Measurements from ENCODE around the gene FARP1.
"Not testable (repeated sequence)": the region's sequence is repeated elsewhere in the genome, so short reads cannot be mapped to it uniquely, and the experiment has no call there.

FARP1 gene

DNA sequence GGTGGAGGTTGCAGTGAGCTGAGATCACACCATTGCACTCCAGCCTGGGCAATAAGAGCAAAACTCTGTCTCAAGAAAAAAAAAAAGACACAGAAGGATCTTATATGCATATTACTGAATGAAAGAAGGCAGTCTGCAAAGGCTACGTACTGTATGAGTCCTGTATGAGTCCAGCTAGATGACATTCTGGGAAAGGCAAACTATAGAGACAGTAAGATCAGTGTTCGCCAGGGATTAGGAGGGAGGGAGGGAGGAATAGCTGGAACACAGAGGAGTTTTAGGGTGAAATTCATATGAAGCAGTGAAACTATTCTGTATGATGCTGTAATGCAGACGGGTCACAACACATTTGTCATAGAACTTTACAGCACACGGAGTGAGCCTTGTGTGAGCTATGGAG is 200.1 kb downstream of the FARP1 start:
- DNase-seq: no peak

DNA sequence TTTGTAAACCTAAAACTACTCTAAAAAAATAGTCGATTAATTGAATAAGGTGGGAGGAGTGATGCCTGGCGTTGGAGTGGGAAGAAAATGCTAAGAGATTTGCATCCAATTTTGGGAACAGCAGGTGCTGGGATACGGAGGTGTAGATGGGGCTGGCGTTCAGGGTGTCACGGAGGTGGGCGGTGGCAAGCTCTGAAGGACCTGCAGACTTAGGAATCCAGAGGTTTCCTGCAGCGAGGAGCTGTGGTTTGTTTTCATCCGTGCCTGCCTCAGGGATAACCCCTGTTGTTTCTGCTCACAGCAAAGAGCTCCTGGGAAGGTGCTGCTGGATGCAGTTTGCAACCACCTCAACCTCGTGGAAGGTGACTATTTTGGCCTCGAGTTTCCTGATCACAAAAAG is 200.6 kb downstream of the FARP1 start:
- DNase-seq: no peak

DNA sequence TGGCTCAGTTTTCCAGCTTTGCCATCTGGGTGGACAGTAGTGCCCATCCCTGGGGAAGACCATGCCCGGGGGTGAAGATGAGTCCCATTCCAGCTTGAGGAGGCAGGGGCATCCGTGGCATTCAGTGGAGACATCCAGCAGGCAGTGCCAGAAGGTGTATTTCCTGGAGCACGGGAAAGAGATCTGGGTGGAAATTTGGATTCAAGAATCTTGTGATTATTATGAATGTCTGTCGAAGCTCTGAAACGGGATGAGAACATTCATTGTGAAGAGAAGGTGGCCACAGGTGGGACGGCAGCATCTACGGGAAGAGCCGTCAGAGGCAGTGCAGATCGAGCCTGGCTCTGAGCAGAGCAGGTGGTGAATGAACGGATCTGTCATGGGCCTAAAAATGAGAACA is 201.5 kb downstream of the FARP1 start:
- no peak for DNase-seq

DNA sequence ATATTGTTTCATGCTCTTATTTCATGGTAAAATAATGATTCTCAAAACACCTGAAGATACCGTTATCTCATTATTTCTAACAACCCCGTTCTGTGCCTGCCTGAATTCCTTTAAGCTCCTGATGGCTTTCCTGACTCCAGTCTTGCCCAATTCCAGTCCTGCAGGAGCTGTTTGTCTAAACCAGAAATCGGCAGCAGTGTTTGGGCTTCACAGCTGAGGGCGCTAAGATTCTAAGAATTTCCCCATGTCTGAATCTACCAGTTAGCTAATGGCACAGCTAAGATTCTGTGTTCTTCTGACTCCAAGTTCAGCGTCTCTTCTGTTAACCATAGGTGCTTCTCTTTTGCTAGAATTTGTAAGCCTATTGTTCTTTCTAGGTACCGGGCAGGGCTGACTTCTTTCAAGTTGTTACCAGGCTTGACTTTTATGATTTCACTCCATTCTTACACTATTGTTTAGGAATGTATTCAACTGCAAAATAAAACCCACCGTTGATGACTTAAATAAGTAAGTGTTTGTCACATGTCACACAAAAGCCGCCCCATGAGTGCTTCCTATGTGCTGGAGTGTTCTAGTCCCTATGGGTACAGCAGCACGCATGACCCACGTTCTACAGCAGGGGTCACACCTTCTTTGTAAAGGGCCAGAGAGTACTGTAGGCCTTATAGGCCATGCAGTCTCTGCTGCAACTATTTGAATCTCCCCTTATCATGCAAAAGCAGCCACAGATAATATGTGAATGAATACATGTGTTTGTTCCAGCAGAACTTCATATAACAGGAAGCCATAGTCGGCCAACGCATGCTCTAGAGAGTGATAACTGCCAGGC is 202.4 kb downstream of the FARP1 start:
- no peak for DNase-seq

DNA sequence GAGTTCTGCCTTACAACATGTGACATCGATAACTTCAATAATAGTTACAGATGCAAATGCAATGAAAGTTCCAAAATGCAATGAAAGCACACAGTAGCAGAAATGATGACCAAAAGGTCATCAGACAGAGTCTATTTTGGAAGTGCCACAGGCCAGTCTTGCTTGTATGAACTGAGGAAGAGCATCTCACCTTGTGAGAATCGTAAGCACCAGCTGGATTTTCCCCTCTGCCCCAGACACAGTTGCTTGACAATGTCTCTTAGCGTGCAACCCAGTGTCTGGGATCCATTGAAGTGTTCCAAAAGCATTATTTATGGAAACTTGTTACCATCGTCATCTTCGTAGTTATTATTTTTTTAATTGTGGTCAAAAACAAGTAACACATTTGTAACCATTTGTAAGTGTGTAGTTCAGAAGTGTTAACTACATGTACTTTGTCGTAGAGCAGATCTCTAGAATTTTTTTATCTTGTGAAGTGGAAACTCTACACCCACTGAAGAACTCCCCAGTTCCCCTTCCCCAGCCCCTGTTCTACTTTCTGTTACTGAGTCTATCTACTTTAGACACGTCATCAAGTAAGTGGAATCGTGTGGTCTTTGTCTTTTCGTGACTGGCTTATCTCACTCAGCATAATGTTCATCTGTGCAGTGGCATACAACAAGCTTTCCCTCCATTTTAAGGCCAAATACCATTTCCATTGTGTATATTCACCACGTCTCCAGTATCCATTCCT is 204.2 kb downstream of the FARP1 start:
- no peak for DNase-seq

DNA sequence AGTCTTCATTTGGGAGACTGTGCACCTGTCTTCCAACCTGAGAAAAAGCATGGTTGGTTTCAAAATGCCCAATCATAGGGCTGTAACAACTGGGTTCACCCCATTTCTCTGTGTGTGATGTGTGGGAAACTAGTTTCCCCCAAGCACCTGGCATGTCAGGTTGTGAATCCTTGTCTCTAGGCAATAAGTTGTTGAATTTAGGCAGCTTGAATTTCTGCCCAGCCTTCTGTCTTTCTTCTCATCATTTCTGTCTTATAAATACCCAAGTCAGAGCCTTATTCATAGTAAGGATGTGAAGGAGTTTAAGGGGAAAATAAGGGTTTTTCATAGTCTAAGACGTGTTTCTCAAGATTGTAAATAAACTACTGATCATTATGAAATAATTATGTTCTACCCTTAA is 204.9 kb downstream of the FARP1 start:
- no peak for DNase-seq

DNA sequence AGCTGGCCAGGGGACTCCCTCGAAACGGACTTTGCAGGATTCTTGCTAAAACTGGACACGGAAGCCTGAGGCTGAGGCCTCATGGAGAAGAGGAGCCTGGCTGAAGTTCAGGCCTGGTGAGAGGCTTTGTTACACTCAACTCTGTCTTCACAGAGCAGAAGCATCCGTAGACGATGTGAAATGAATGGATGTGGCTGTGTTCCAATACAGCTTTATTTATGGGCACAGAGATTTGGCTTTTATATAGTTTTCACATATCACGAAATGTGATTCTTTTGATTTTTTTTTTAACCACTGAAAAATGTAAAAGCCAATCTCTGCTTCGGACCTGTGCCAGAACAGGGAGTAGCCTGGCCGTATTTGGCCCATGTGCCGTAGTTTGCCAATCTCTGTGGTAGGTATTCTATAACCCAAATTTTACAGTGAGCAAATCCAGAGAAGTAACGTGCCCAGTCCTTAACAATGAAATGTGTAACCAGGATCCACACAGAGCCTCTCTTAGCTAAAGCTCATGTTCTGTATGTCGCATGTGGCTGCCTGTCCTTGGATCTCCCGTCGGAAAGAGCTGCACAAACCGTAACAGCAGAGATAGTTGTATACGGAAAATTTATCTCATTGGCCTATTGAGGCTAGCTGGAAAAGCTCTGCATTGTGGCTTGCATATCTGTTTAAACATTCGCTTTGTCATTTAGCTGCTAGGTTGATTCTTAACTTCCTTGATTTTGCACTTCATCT is 205.7 kb downstream of the FARP1 start:
- no peak for DNase-seq

DNA sequence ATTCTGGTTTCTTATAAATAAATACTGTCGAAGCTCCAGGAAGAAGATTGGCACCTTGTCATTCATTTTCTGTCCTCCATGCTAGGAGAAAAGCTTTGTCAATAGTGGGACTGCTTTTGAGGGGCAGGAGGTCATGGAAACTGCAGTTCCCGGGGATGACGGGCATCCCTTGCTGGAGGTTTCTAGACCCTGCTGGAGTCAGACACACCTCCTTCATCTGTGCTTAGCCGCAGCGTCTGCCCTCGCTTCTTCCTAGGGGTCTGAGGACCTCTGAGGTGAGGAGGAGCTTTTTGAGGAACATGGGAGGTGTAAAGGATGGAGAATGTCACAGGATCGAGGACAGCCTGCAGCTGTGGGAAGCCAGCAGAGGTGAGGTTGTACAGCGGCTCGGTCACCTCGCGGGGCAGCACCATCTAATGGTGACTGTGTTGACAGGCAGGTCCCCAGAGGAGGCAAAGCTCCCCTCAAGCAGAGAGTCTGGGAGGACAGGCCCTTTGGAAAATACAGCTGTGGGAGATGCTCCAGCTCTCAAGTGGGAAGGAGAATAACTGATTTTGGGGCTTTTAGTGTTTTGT is 206.9 kb downstream of the FARP1 start:
- DNase-seq: no peak

DNA sequence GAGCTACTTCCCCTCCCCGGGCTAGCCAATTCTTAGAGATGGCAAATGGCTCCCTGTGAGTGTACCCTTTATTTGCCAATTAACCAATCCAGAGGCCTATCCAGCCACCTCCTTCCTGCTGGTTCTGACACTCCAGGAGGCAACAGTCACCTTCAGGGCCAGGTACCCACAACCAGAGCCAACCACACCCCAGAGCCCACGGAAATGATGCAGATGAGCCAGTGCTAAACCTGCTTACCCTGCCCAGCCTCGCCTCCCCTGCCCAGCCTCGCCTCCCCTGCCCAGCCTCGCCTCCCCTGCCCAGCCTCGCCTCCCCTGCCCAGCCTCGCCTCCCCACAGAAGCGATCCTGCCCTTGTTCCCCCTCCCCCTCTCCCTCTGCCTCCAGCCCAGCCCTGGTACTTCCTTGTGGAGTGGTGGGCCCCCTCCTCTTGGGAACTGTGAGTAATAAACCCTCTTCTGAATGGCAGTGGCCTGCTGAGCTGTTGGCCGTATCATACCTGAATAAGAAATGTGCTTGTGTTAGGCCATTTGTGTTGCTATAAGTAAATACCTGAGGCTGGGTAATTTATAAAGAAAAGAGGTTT is 207.9 kb downstream of the FARP1 start:
- DNase-seq: no peak

DNA sequence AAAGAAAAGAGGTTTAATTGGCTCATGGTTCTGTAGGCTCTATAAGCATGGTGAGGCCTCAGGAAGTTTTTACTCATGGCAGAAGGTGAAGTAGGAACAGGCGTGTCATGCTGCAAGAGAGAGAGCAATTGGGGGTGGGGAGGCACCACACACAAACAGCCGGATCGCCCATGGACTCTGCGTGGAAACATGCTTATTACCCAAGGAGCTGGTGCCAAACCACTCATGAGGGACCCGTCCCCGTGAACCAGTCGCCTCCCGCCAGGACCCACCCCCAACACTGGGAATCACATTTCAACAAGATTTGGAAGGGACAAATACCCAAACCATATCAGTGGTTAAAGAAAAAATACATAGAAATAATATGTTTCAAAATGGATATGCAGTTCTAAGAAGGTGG is 208.7 kb downstream of the FARP1 start:
- DNase-seq: no peak

DNA sequence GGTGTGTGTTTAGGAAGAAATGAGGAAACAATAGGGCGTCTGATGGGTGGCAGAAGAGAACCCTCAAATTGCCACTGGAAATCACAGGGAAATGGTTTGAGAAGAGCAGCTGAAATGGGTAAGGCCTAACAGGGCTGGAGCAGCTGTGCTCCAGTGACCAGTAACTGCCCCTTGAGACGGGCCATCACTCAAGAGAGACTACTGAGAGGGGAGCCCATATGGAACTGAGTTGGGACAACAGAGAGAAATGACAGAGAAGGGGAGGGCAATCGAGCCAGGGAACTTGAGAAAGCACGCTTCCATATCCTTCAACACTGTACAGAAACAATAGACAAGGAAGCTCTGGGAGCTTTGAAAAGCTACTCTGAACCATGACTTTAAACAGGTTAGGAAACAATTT is 209.3 kb downstream of the FARP1 start:
- no peak for DNase-seq

DNA sequence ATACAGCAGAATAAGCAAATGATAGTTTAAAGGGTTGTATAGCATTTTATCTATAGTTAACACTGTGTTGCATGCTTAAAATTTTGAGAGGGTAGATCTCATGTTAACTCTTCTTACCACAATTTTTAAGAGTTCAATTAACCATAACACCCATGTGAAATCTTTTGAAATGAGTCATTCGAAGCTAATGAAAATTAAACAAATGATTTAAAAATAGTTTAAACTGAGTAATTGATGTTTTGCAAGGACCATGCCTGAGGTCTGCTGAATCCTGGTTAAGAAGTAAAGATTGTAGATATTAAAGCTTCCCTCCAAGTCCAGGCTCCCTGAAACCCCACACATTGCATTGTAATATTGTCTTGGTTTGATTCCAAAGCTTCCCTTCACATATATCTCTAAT is 210.9 kb downstream of the FARP1 start:
- DNase-seq: no peak

DNA sequence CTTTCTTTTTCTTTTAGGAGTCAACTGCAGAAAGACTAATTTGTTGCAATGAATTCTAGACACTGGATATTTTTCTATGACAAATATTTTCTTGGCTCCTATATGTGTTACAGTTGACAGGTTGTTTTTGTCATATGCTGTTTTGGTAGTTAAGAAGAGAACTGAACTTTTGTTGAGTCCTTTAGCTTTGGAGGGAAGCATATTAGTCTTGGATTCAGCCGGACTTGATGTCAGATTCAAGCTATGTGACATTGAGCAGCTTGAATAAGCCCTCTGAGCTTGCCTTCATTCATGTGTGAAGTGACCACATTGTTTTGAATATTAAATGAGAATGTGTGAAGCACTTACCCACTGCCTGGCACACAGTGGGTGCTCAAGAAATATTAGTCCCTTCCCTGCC is 216.0 kb downstream of the FARP1 start:
- no peak for DNase-seq

DNA sequence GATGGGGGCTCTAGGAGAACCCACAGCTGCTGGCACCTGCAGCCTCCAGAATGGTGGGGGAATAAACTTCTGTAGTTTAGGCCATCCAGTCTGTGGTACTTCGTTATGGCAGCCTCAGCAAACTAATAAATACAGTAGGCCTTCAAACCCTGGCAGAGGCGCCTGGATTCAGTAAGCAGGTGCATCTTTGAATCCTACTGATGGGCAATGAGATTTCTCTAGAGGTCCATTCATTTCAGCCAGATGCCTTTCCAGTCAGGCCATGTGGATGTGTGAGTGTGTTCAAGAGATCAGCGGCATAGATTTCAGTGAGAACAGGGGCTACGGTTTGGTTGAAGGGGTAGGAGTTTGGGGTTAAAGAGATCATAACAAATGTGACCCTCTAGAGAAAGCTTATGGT is 217.7 kb downstream of the FARP1 start:
- no peak for DNase-seq

DNA sequence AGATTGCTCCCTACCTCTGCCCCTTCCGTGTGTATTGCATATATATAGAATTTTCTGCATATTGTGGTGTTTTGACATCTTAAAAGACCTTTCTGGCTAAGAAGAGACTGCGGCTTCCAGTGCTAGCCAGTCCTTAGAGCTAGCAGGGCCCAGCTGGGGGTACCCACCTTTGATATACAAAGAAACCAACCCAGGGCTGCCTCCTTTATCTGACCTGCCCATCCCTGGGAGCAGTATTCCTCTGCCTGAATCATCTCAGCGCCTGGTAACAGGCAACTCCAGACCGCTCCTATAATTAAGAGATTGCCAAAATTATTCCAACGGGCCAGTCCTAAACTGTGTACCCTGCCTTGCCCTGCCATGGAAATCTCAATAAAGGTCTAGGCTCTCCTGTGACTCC is 220.4 kb downstream of the FARP1 start:
- no peak for DNase-seq

DNA sequence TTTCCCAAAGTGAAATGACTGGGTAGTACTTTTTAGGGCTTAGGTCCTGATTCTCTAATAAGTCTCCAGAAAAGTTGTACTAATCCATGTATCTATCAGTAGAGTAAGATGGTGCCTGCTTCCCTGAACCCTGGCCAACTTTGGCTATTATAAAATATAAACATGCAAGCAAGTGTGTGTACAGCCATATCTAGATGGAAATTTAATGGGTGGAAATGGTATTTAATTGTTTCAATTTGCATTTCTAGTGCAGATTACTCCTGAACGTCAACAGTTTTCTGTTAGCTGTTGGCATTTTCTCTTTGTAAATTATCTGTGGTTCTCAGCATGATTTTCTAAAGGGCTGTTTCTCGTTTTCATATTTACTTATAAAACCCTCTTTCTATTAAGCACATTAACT is 221.3 kb downstream of the FARP1 start:
- no peak for DNase-seq

DNA sequence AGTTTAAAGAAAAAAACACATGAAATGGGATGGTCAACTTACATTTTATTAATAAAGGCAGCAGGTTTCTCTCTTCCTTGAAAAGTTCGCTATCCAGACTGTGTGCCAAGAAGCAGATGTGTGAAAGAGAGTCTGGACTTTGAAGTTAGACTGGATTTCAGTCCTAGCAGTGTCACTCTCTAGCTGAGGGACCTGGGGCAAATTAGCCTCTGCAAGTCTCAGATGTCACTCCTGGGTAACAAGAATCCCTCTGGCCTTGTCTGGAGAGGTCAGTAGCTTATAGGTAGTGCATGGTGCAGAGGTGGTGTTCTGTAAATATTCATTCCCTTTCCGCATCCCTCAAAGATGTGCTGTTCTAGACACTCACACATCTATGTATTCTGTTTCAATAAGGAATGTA is 221.8 kb downstream of the FARP1 start:
- no peak for DNase-seq

DNA sequence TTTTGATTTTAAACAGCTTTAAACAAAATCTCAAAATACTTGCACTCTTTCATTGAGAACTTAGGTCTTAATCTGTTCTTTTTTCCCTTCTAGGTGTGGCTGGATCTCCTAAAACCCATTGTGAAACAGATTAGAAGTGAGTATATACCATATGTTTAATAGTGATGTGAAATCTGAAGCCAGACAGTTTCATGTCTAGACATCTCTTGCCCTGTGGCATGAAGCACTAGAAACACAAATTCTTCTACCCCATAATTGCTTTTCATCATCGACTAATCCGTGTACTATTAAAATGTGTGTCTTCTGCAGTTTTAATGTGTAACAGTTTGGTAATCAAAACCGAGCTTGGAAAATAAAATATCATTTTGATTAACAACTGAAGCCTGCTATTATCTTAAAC is 222.4 kb downstream of the FARP1 start:
- no peak for DNase-seq

DNA sequence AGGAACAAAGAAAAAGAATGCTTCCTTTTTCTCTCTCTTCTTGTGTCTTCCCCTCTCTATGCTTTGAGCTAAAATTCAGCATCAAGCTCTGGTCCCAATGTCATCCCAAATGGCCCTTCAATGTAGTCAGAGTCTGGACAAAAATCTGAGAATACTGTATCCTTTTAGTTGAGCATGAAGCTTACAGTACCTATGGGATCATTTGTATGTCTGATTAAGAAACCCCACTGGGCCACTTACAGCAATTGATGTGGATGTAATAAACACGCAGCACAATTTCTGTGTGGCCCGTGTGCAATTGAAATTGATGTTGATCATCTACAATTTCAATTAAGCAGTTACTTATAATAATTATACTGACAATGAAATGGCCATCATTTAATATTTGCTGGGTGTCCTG is 223.1 kb downstream of the FARP1 start:
- no peak for DNase-seq

DNA sequence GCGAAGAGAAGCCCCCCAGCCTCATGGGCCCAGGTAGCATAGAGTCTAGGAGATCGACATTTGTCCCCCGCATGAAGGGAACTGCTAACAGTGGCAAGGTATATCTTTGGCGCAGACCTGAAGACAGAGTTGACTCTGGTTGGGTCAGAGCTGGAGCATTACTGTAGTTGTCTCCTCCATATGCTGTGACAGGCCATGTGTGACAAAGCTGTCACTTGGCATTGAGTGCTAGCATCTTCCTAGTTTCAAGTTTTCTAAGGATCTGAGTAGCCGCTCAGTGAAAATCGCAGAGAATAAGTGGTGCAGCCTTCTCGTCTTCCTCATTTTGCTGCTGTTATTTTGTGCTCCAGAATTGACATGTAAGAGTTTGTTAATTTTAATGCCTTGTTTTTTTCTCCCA is 223.5 kb downstream of the FARP1 start:
- DNase-seq: no peak

DNA sequence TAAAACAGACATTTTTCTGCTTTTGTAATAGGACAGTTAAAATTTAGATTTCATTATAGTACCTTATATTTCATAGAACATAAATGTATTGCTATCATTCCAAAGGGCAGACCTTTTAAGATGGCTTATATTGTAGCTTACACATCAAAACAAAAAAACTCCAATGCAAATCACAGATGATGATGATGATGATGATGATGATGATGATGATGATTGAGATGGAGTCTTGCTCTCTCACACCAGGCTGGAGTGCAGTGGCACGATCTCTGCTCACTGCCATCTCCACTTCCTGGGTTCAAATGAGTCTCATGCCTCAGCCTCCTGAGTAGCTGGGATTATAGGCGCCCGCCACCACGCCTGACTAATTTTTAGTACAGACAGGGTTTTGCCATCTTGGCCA is 224.1 kb downstream of the FARP1 start:
- no peak for DNase-seq

DNA sequence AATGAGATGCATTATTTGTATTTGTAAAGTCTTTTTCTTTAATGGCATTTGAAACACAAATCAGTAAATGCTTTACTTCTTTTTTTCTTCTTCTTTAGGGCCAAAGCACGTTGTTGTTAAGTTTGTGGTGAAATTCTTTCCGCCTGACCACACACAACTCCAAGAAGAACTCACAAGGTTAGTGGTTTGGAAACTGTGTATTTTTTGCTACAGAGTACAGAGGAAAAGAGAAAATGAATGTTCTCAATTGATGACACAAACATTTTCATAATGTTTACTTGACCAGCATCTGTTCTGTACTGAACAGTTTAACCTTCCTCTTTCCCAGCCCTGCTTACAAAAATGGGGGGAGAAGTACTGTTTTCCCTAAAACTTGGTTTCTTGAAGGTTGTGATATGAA is 225.1 kb downstream of the FARP1 start:
- no peak for DNase-seq

DNA sequence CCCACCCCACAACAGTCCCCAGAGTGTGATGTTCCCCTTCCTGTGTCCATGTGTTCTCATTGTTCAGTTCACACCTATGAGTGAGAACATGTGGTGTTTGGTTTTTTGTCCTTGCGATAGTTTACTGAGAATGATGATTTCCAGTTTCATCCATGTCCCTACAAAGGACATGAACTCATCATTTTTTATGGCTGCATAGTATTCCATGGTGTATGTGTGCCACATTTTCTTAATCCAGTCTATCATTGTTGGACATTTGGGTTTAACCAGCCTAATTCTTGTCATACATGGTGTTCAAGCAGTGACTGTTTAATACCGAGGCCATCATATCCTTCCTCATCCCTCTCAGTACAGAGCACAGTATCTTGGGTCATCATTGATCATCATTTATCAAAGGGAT is 226.6 kb downstream of the FARP1 start:
- not testable (repeated sequence) for DNase-seq

All from activated T-cell treated with anti-CD3 and anti-CD28 coated beads, Interleukin-2, amount 50 U/mL, for 48 hours (primary cell).